ENCODE data around the gene DOCK8.

DOCK8 gene

GRCh38 chr9:450561-450960 is 235.9 kb downstream of the DOCK8 start:
- Histone ChIP-seq H3K27me3 (ENCODE audit: insufficient read depth, low read depth) (no peaks in the 10 kb centered on the region), H3K36me3 (ENCODE audit: insufficient read depth) (no peaks in the 10 kb centered on the region), H3K9ac (no peak overlapping the region), H3K4me2 (no peak overlapping the region; the same call in 1 of the 2 replicates), H3K27ac (peak overlapping the region; percentile 7; the same call in 1 of the 2 replicates), H3K4me3 (IDR thresholded peaks at IDR 0.05; ENCODE audit: insufficient read depth, low read depth, low read length) (no peak overlapping the region), H4K20me1 (ENCODE audit: insufficient read depth) (no peaks in the 10 kb centered on the region), H3K4me1 (ENCODE audit: low read depth, poor library complexity, severe bottlenecking) (peaks cover 51% of the 10 kb centered on the region), H2AFZ (ENCODE audit: low read depth) (no peak overlapping the region), H3K79me2 (ENCODE audit: insufficient read depth, low read depth) (no peaks in the 10 kb centered on the region)
- TF ChIP-seq CTCF (conservative IDR thresholded peaks at IDR 0.05; ENCODE audit: low read depth, low read length): no peak

GRCh38 chr9:453832-454231 is 239.2 kb downstream of the DOCK8 start:
- H3K27ac ChIP-seq: no peak overlapping the region
- H3K9ac ChIP-seq: no peak overlapping the region
- no peaks in the 10 kb centered on the region for H4K20me1 ChIP-seq (ENCODE audit: insufficient read depth)
- TF ChIP-seq CTCF (conservative IDR thresholded peaks at IDR 0.05; ENCODE audit: low read depth, low read length): no peak
- H3K4me1 ChIP-seq (ENCODE audit: low read depth, poor library complexity, severe bottlenecking): peaks cover 28% of the 10 kb centered on the region
- no peak overlapping the region for H2AFZ ChIP-seq (ENCODE audit: low read depth)
- H3K36me3 ChIP-seq (ENCODE audit: insufficient read depth): no peaks in the 10 kb centered on the region
- H3K79me2 ChIP-seq (ENCODE audit: insufficient read depth, low read depth): no peaks in the 10 kb centered on the region
- H3K27me3 ChIP-seq (ENCODE audit: insufficient read depth, low read depth): no peaks in the 10 kb centered on the region
- no peak overlapping the region for H3K4me3 ChIP-seq (IDR thresholded peaks at IDR 0.05; ENCODE audit: insufficient read depth, low read depth, low read length)
- H3K4me2 ChIP-seq: no peak overlapping the region

GRCh38 chr9:456365-456764 is 241.7 kb downstream of the DOCK8 start:
- H3K27ac ChIP-seq: no peak overlapping the region
- no peaks in the 10 kb centered on the region for H3K79me2 ChIP-seq (ENCODE audit: insufficient read depth, low read depth)
- no peak overlapping the region for H3K9ac ChIP-seq
- H2AFZ ChIP-seq (ENCODE audit: low read depth): no peak overlapping the region
- no peaks in the 10 kb centered on the region for H3K27me3 ChIP-seq (ENCODE audit: insufficient read depth, low read depth)
- TF ChIP-seq CTCF (conservative IDR thresholded peaks at IDR 0.05; ENCODE audit: low read depth, low read length): no peak
- H4K20me1 ChIP-seq (ENCODE audit: insufficient read depth): no peaks in the 10 kb centered on the region
- no peaks in the 10 kb centered on the region for H3K36me3 ChIP-seq (ENCODE audit: insufficient read depth)
- H3K4me2 ChIP-seq: no peak overlapping the region
- H3K4me3 ChIP-seq (IDR thresholded peaks at IDR 0.05; ENCODE audit: insufficient read depth, low read depth, low read length): no peak overlapping the region
- H3K4me1 ChIP-seq (ENCODE audit: low read depth, poor library complexity, severe bottlenecking): peaks cover 29% of the 10 kb centered on the region

- Histone ChIP-seq H3K4me3 (IDR thresholded peaks at IDR 0.05; ENCODE audit: insufficient read depth, low read depth, low read length) (no peak overlapping the region), H3K9ac (no peak overlapping the region), H3K27me3 (ENCODE audit: insufficient read depth, low read depth) (no peaks in the 10 kb centered on the region), H3K4me2 (0 out of 2 replicates have a peak overlapping the region, but pooled peaks have one; percentile 54), H3K4me1 (ENCODE audit: low read depth, poor library complexity, severe bottlenecking) (peaks cover 28% of the 10 kb centered on the region), H4K20me1 (ENCODE audit: insufficient read depth) (no peaks in the 10 kb centered on the region), H2AFZ (ENCODE audit: low read depth) (no peak overlapping the region), H3K79me2 (ENCODE audit: insufficient read depth, low read depth) (no peaks in the 10 kb centered on the region), H3K27ac (no peak overlapping the region), H3K36me3 (ENCODE audit: insufficient read depth) (no peaks in the 10 kb centered on the region)
- no peak for TF ChIP-seq CTCF (conservative IDR thresholded peaks at IDR 0.05; ENCODE audit: low read depth, low read length)
These were observed 243.9 kb downstream of the DOCK8 start for GRCh38 chr9:458590-458989.
